ENCODE data around the gene GLTPD2. TPM values are rescaled to one million over a fixed set of nuclear protein-coding genes. Genes with fewer than 3 reads are reported as not detected.

Gene GLTPD2
- not detected in 2 replicates for total RNA-seq

GRCh38 chr17:4788807-4789700, at the start of gene GLTPD2:
Gene GLTPD2, plus strand, starts transcription at chr17:4788964. Its CDS starts 48 bp downstream, at chr17:4789012.

DNA sequence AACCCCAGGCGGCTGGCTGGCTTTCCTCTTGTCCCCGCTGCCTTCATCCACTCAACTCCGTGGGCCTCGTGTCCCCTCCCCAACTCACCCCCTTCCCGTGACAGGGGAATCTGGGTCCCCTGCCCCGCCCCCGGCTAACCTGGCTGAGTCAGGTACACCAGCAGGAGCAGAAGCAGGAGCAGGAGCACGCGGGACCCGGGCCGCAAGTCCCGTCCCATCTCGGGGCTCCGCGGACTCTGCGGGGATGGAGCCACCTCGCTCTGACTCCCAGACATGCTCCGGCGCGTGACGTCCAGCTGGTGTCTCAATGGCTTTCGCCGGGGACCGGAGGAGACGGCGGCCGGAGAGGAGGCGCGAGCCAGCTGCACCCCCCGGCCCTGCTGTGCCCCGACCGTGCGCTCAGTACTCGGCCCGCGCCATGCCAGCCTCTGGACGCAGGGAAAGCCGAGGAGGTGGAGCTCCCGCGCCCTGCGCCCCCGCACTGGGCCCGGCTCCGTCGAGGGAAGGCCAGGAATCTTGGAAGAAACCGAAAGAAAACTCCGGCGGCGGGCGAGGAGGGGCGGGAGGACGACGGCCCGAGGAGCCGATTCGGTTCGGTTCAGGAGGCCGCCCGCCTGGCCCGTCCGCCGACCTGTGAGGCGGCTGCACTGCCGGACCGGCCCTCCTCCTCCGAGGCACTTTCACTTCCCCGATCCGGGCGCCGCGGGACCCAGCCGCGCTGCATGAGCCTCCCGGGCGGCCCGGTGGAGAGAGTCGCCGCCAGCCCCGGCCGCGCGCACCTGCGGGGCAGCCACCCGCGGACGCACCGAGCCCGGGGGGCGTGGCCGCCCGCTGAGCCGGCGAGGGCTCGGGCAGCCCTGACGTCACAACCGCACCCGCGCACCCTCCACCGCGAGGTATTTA, 49.4 kb upstream of the GLTPD2 start, which contains the start of the genes CXCL16 and ZMYND15:
TSS of gene CXCL16 (minus strand) at position 807 of the 903 bp plus-strand sequence. CDS start at position 218, 589 bp downstream.
TSS of gene ZMYND15 (plus strand) at position 712 of the 903 bp plus-strand sequence. CDS start 716 bp downstream, outside the sequence.

GRCh38 chr17:4771519-4772234, 17.1 kb upstream of the GLTPD2 start, which contains the start of gene TM4SF5:
Gene TM4SF5, plus strand, starts transcription at chr17:4771886. Its CDS starts 37 bp downstream, at chr17:4771923.

DNA sequence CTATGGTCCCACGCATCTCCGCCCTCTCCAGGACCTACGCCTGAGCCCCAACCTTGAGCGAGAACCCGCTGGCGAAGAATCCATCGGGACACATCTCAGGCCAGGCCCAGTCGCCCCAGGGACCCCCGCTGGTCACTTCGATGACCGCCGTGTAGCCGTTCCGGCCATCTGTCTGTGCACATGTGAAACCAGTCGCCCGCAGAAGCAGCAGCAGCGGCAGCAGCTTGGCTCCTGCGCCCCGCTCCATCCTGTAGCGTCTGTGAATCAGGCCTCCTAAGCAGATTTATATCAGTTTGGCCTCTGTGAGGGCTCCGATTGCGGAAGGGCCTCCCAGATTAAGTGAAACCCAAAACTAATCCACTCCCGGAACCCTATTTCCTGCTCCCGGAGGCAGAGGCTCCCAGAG, 2.7 kb upstream of the GLTPD2 start, which contains the start of gene VMO1:
TSS of gene VMO1 (minus strand) at position 259 of the 406 bp plus-strand sequence. CDS start at position 247, 12 bp downstream.

DNA sequence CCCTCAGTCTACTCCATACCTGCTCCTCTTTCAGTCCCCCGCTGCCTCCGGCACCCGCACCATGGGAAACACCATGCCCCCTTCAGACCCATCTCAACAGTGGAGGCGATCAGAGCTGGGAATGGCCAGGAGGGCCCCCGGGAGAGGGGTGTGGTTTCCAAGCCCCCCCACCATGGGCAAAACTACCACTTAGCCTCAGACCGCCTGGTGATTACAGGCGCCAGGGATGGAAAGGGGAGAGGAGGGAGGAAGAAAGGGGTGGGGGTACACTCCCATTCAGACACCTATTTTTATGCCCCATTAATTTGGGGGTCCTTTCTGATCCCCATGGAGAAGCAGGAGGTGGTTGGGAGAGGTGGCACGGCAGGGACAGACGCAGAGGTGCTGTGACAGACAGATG, 13.5 kb downstream of the GLTPD2 start, which contains the start of gene C17orf114:
TSS of gene C17orf114 (minus strand) at position 101 of the 400 bp plus-strand sequence.

GRCh38 chr17:4806777-4807604, 18.2 kb downstream of the GLTPD2 start, which contains the start of gene PLD2:
Gene PLD2, plus strand, starts transcription at chr17:4807152. Its CDS starts 621 bp downstream, at chr17:4807773.

DNA sequence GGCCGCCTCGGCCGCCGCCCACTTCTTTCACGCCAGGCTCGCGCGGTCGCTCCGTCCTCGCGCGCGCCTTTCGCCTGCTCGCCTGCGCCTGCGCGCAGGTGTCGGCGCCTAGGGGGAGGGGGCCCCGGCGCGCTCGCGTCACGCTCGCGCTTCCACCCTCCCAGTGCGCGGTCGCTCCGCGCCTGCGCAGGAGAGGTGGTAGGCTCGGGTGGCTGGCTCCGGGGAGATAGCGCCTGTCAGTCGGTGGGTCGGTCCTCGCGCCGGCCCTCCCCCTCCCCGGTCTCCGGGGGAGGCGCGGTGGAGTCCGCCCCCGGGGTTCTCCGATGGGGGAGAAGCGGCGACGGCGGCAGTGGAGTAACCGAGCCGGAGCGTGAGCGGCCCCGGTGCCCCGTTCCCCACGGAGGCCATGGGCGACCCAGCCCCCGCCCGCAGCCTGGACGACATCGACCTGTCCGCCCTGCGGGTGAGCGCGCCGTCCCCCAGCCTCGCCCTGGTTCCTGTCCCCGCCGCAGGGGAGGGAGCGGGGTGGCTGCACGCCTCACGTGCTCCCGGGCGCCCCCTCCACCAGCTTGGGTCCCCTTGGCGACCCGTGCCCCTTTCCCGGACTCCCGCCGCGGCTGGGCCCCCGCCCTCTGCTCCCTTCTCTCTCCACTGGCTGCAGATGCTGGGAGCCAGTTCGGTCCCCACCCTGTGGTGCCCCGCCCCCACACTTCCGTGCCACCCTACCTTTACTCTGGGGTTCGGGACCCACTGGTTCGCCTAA, 44.6 kb downstream of the GLTPD2 start, which contains the start of gene MINK1:
TSS of gene MINK1 (plus strand) at position 163 of the 763 bp plus-strand sequence. CDS start at position 407, 244 bp downstream.

Other genes with a start within 250 kb of the GLTPD2 start
- 35.1 and 54.8 TPM in 2 replicates for gene MYBBP1A, start 233.6 kb upstream of the GLTPD2 start, total RNA-seq
- not detected in 2 replicates for gene GGT6, start 228.4 kb upstream of the GLTPD2 start, total RNA-seq
- under 0.01 and 10.9 TPM in 2 replicates for gene SMTNL2, start 204.4 kb upstream of the GLTPD2 start, total RNA-seq
- 0.08 TPM in 1 of 2 replicates, not detected in the other for gene ALOX15, start 147.3 kb upstream of the GLTPD2 start, total RNA-seq
- 31.0 and 33.6 TPM in 2 replicates for gene PELP1, start 84.8 kb upstream of the GLTPD2 start, total RNA-seq
- 8.4 and 14.3 TPM in 2 replicates for gene ARRB2, start 78.3 kb upstream of the GLTPD2 start, total RNA-seq
- gene MED11, start 57.5 kb upstream of the GLTPD2 start, total RNA-seq, result 8.9 and 18.6 TPM in 2 replicates
- gene ZMYND15, start 49.1 kb upstream of the GLTPD2 start, total RNA-seq, result 0.72 TPM in 1 of 2 replicates, not detected in the other
- 0.24 and 1.4 TPM in 2 replicates for gene CXCL16, start 49.0 kb upstream of the GLTPD2 start, total RNA-seq
- not detected in 2 replicates for gene TM4SF5, start 17.1 kb upstream of the GLTPD2 start, total RNA-seq
- not detected in 2 replicates for gene VMO1, start 2.6 kb upstream of the GLTPD2 start, total RNA-seq
- 133 and 309 TPM in 2 replicates for gene PSMB6, start 7.2 kb downstream of the GLTPD2 start, total RNA-seq
- gene PLD2, start 18.2 kb downstream of the GLTPD2 start, total RNA-seq, result 11.8 and 17.2 TPM in 2 replicates
- 17.5 and 26.3 TPM in 2 replicates for gene MINK1, start 44.4 kb downstream of the GLTPD2 start, total RNA-seq
- gene C17orf107, start 110.6 kb downstream of the GLTPD2 start, total RNA-seq, result 0.80 and 7.0 TPM in 2 replicates
- 0.39 TPM in 1 of 2 replicates, not detected in the other for gene CHRNE, start 114.1 kb downstream of the GLTPD2 start, total RNA-seq
- not detected in 2 replicates for gene GP1BA, start 143.3 kb downstream of the GLTPD2 start, total RNA-seq
- 52.3 and 67.7 TPM in 2 replicates for gene SLC25A11, start 151.1 kb downstream of the GLTPD2 start, total RNA-seq
- gene RNF167, start 151.3 kb downstream of the GLTPD2 start, total RNA-seq, result 42.0 and 53.0 TPM in 2 replicates
- 668 and 1,703 TPM in 2 replicates for gene PFN1, start 159.6 kb downstream of the GLTPD2 start, total RNA-seq
- gene ENO3, start 162.2 kb downstream of the GLTPD2 start, total RNA-seq, result 2.6 and 17.2 TPM in 2 replicates
- 59.9 and 68.7 TPM in 2 replicates for gene SPAG7, start 178.9 kb downstream of the GLTPD2 start, total RNA-seq
- gene CAMTA2, start 198.7 kb downstream of the GLTPD2 start, total RNA-seq, result 8.9 and 20.3 TPM in 2 replicates
- gene INCA1, start 208.6 kb downstream of the GLTPD2 start, total RNA-seq, result 0.32 and 0.39 TPM in 2 replicates
- gene KIF1C, start 209.0 kb downstream of the GLTPD2 start, total RNA-seq, result 28.3 and 33.7 TPM in 2 replicates
- gene SLC52A1, start 246.5 kb downstream of the GLTPD2 start, total RNA-seq, result not detected in 2 replicates

All from epithelial cell of alveolus of lung (primary cell).